ENCODE data around the gene TIMM50. TPM values are rescaled to one million over a fixed set of nuclear protein-coding genes. Genes with fewer than 3 reads are reported as not detected.

The TIMM50 gene
- total RNA-seq, 3 donors from 2014 or later, result 39.4 to 45.6 (median 41.1) TPM

- Histone ChIP-seq H3K27ac (peak within 1 kb of the TSS; percentile 80 to 88), H3K4me3 (peak within 1 kb of the TSS; percentile 81 to 93 (median 88)), H3K4me1 (no peaks in the 10 kb centered on the region), H3K9me3 (no peaks in the 10 kb centered on the region), H3K27me3 (no peaks in the 10 kb centered on the region), H3K36me3 (no peaks in the 10 kb centered on the region)
- DNase-seq (ENCODE audit: low spot score in 2 of 2), result peak; percentile 91 to 95
- no peak for TF ChIP-seq POLR2A (IDR thresholded peaks at IDR 0.05)
- TF ChIP-seq POLR2AphosphoS5 (IDR thresholded peaks at IDR 0.05), result peak in 2 of 3 donors; percentile 36 to 75
- TF ChIP-seq CTCF (IDR thresholded peaks at IDR 0.05), result peak; percentile 96 to 99 (median 99)
- intact Hi-C loops (cut with DNase I; ENCODE audit: low total_unique reads), result no loop called here
Measured at GRCh38 chr19:39532233-39533002, 51.8 kb downstream of the TIMM50 start, which contains the start of gene EID2B. Gene EID2B (minus strand): TSS chr19:39532852. CDS start chr19:39532802, 50 bp downstream.

GRCh38 chr19:39533003-39533512 lies 52.4 kb downstream of the TIMM50 start:
- Histone ChIP-seq H3K27ac (no peak overlapping the region), H3K4me1 (no peaks in the 10 kb centered on the region), H3K27me3 (no peaks in the 10 kb centered on the region), H3K4me3 (peak overlapping the region in 2 of 3 donors; percentile 88 to 93), H3K36me3 (no peaks in the 10 kb centered on the region), H3K9me3 (no peaks in the 10 kb centered on the region)
- no peak for DNase-seq (ENCODE audit: low spot score in 2 of 2)
- intact Hi-C loops (cut with DNase I; ENCODE audit: low total_unique reads), result no loop called here
- TF ChIP-seq CTCF (IDR thresholded peaks at IDR 0.05) (no peak), POLR2AphosphoS5 (IDR thresholded peaks at IDR 0.05) (no peak), POLR2A (IDR thresholded peaks at IDR 0.05) (no peak)

- intact Hi-C loops (cut with DNase I; ENCODE audit: low total_unique reads), result no loop called here
- Histone ChIP-seq H3K4me3 (no peak overlapping the region), H3K4me1 (peaks cover 0 to 6% of the 10 kb centered on the region in 2 donors), H3K9me3 (no peaks in the 10 kb centered on the region), H3K27me3 (no peaks in the 10 kb centered on the region), H3K27ac (no peak overlapping the region), H3K36me3 (no peaks in the 10 kb centered on the region)
- TF ChIP-seq POLR2A (IDR thresholded peaks at IDR 0.05), result no peak
- TF ChIP-seq POLR2AphosphoS5 (IDR thresholded peaks at IDR 0.05), result no peak
- TF ChIP-seq CTCF (IDR thresholded peaks at IDR 0.05), result no peak
- no peak for DNase-seq (ENCODE audit: low spot score in 2 of 2)
Measured at GRCh38 chr19:39533791-39534190, 53.2 kb downstream of the TIMM50 start.

- Histone ChIP-seq H3K36me3 (no peaks in the 10 kb centered on the region), H3K4me1 (peaks cover 0 to 10% of the 10 kb centered on the region in 2 donors), H3K27ac (peak overlapping the region; percentile 93 to 94), H3K9me3 (no peaks in the 10 kb centered on the region), H3K4me3 (peak overlapping the region; percentile 66 to 83 (median 74)), H3K27me3 (no peaks in the 10 kb centered on the region)
- intact Hi-C loops (cut with DNase I; ENCODE audit: low total_unique reads), result no loop called here
- no peak for TF ChIP-seq CTCF (IDR thresholded peaks at IDR 0.05)
- no peak for TF ChIP-seq POLR2AphosphoS5 (IDR thresholded peaks at IDR 0.05)
- no peak for TF ChIP-seq POLR2A (IDR thresholded peaks at IDR 0.05)
- no peak for DNase-seq (ENCODE audit: low spot score in 2 of 2)
Measured at GRCh38 chr19:39539165-39539517, 58.5 kb downstream of the TIMM50 start.

Measured in breast epithelium (tissue), 4 donors.